ENCODE data around the gene POC1A. TPM values are rescaled to one million over a fixed set of nuclear protein-coding genes. Genes with fewer than 3 reads are reported as not detected.

Gene POC1A
- total RNA-seq, 1 experiment from 2014 or later: 25.7 TPM

- Histone ChIP-seq H3K27me3 (ENCODE audit: control insufficient read depth, insufficient read depth, low read length) (no peaks in the 10 kb centered on the region), H3K4me1 (ENCODE audit: control insufficient read depth, insufficient read depth, low read length) (no peaks in the 10 kb centered on the region), H3K27ac (ENCODE audit: low read length) (no peak overlapping the region), H3K9me3 (ENCODE audit: control insufficient read depth, insufficient read depth, low read depth, low read length) (no peaks in the 10 kb centered on the region), H3K4me3 (ENCODE audit: low read depth in 2 of 2, low read length in 2 of 2) (no peak overlapping the region), H3K36me3 (ENCODE audit: control insufficient read depth, insufficient read depth, low read length) (no peaks in the 10 kb centered on the region)
- no peak for TF ChIP-seq TCF7L2 (IDR thresholded peaks at IDR 0.05; ENCODE audit: low read depth, low read length)
- TF ChIP-seq SIN3A (IDR thresholded peaks at IDR 0.05; ENCODE audit: borderline replicate concordance, insufficient read depth, low read depth, low read length): no peak
- no peak for TF ChIP-seq CTCF (IDR thresholded peaks at IDR 0.05)
- no peak for TF ChIP-seq POLR2AphosphoS5 (IDR thresholded peaks at IDR 0.05; ENCODE audit: low read depth, low read length)
- TF ChIP-seq REST (IDR thresholded peaks at IDR 0.05; ENCODE audit: insufficient read depth in 1 of 2, low read depth in 2 of 2, low read length in 1 of 2): no peak
- no TSS peak for BruUV-seq (replicated peaks)
- CTCF ChIA-PET: no interaction called here
- DNase-seq (ENCODE audit: low read depth, low spot score) (no peak), ATAC-seq (no peak)
- in situ Hi-C loops (cut with HindIII; ENCODE audit: low pct_unique_long_range_greater_than_20kb, low sequenced_read_pairs) (no loop called here), intact Hi-C loops (cut with micrococcal nuclease; ENCODE audit: unreplicated experiment) (no loop called here)
- POLR2A ChIA-PET: no interaction called here
Measured at GRCh38 chr3:52037291-52037690, 116.9 kb downstream of the POC1A start.

- no peak overlapping the region for H3K27ac ChIP-seq (ENCODE audit: low read length)
- no peaks in the 10 kb centered on the region for H3K9me3 ChIP-seq (ENCODE audit: control insufficient read depth, insufficient read depth, low read depth, low read length)
- ATAC-seq (no peak), DNase-seq (ENCODE audit: low read depth, low spot score) (no peak)
- TF ChIP-seq CTCF (IDR thresholded peaks at IDR 0.05): no peak
- TF ChIP-seq REST (IDR thresholded peaks at IDR 0.05; ENCODE audit: insufficient read depth in 1 of 2, low read depth in 2 of 2, low read length in 1 of 2): no peak
- TF ChIP-seq SIN3A (IDR thresholded peaks at IDR 0.05; ENCODE audit: borderline replicate concordance, insufficient read depth, low read depth, low read length): no peak
- no peak for TF ChIP-seq POLR2AphosphoS5 (IDR thresholded peaks at IDR 0.05; ENCODE audit: low read depth, low read length)
- no peak for TF ChIP-seq TCF7L2 (IDR thresholded peaks at IDR 0.05; ENCODE audit: low read depth, low read length)
- no peaks in the 10 kb centered on the region for H3K4me1 ChIP-seq (ENCODE audit: control insufficient read depth, insufficient read depth, low read length)
- in situ Hi-C loops (cut with HindIII; ENCODE audit: low pct_unique_long_range_greater_than_20kb, low sequenced_read_pairs) (no loop called here), intact Hi-C loops (cut with micrococcal nuclease; ENCODE audit: unreplicated experiment) (no loop called here)
- H3K27me3 ChIP-seq (ENCODE audit: control insufficient read depth, insufficient read depth, low read length): no peaks in the 10 kb centered on the region
- BruUV-seq (replicated peaks): no TSS peak
- H3K4me3 ChIP-seq (ENCODE audit: low read depth in 2 of 2, low read length in 2 of 2): no peak overlapping the region
- no peaks in the 10 kb centered on the region for H3K36me3 ChIP-seq (ENCODE audit: control insufficient read depth, insufficient read depth, low read length)
- ChIA-PET POLR2A (no interaction called here), CTCF (interaction anchor here (0.7 kb wide), 3 partner anchors 8 to 106 kb away, joined by 4 read pairs; no protein-coding TSS in a partner anchor)
Measured at GRCh38 chr3:52036829-52037228, 117.4 kb downstream of the POC1A start.

Measured in Panc1 (cell line).